Astrocyte (in vitro differentiated cells and primary cell): ENCODE measurements around the gene FAM237B. TPM values are rescaled to one million over a fixed set of nuclear protein-coding genes. Genes with fewer than 3 reads are reported as not detected.

Experiments
- DNase-seq: peaks from one replicate; pipeline ENCODE4 v3.0.0-alpha.2; 2010; ENCODE audit warnings: low read depth
- FAIRE-seq: peaks from 2 replicates; lab custom pipeline; 2011; peaks lifted over from hg19 to GRCh38; lab: Jason Lieb, UNC
- H2AFZ ChIP-seq: 2 replicates; pipeline ENCODE4 v1.6.0; 2012; ENCODE audit warnings: low read depth, low read length, inconsistent platforms
- H3K27ac ChIP-seq: 2 replicates; pipeline ENCODE4 v1.5.1; 2011; ENCODE audit warnings: low read depth, low read length, inconsistent platforms
- H3K27me3 ChIP-seq: 2 replicates; pipeline ENCODE4 v1.6.0; 2011; ENCODE audit warnings: low read length, inconsistent platforms; ENCODE audit not compliant: insufficient read depth
- H3K36me3 ChIP-seq: 2 replicates; pipeline ENCODE4 v1.5.1; 2011; ENCODE audit warnings: low read length, inconsistent platforms; ENCODE audit not compliant: insufficient read depth
- H3K4me1 ChIP-seq: 2 replicates; pipeline ENCODE4 v1.5.1; 2011; ENCODE audit warnings: low read length, inconsistent platforms; ENCODE audit not compliant: insufficient read depth
- H3K4me2 ChIP-seq: 2 replicates; pipeline ENCODE4 v1.6.0; 2012; ENCODE audit warnings: low read length, inconsistent platforms
- H3K4me3 ChIP-seq: 2 replicates; pipeline ENCODE4 v1.5.1; 2011; ENCODE audit warnings: low read depth, mild to moderate bottlenecking, low read length, inconsistent platforms; ENCODE audit not compliant: insufficient read depth
- H3K79me2 ChIP-seq: 2 replicates; pipeline ENCODE4 v1.6.0; 2012; ENCODE audit warnings: mild to moderate bottlenecking, low read length, inconsistent platforms; ENCODE audit not compliant: insufficient read depth
- H3K9ac ChIP-seq: 2 replicates; pipeline ENCODE4 v1.6.0; 2012; ENCODE audit warnings: mild to moderate bottlenecking, low read length, inconsistent platforms
- H3K9me3 ChIP-seq: 2 replicates; pipeline ENCODE4 v1.5.1; 2012; ENCODE audit warnings: low read depth, mild to moderate bottlenecking, low read length, inconsistent platforms; ENCODE audit not compliant: insufficient read depth
- H4K20me1 ChIP-seq: 2 replicates; pipeline ENCODE4 v1.6.0; 2012; ENCODE audit warnings: low read length, inconsistent platforms; ENCODE audit not compliant: insufficient read depth
- H3K27ac Mint-ChIP-seq: one replicate; pipeline ENCODE4 v1.8.0; 2021; ENCODE audit warnings: mild to moderate bottlenecking, mixed read lengths; ENCODE audit not compliant: unreplicated experiment
- H3K27me3 Mint-ChIP-seq: one replicate; pipeline ENCODE4 v1.8.0; 2021; ENCODE audit warnings: low read depth, mixed read lengths; ENCODE audit not compliant: unreplicated experiment
- H3K36me3 Mint-ChIP-seq: one replicate; pipeline ENCODE4 v1.8.0; 2021; ENCODE audit warnings: low read depth, mixed read lengths; ENCODE audit not compliant: unreplicated experiment
- H3K4me1 Mint-ChIP-seq: one replicate; pipeline ENCODE4 v1.8.0; 2021; ENCODE audit warnings: low read depth, mixed read lengths; ENCODE audit not compliant: unreplicated experiment
- H3K4me3 Mint-ChIP-seq: one replicate; pipeline ENCODE4 v1.8.0; 2021; ENCODE audit warnings: mild to moderate bottlenecking, moderate library complexity, mixed read lengths; ENCODE audit not compliant: unreplicated experiment
- H3K9me3 Mint-ChIP-seq: one replicate; pipeline ENCODE4 v1.8.0; 2021; ENCODE audit warnings: mild to moderate bottlenecking, mixed read lengths; ENCODE audit not compliant: unreplicated experiment
- CTCF ChIP-seq: IDR thresholded peaks from 2 replicates; pipeline ENCODE4 v1.5.1; 2011; ENCODE audit warnings: low read depth, mild to moderate bottlenecking, inconsistent platforms, low read length, moderate library complexity; ENCODE audit not compliant: insufficient read depth
- EZH2 ChIP-seq: IDR thresholded peaks from 2 replicates; pipeline ENCODE4 v1.6.1; 2012; ENCODE audit warnings: mild to moderate bottlenecking, low read length, inconsistent platforms; ENCODE audit not compliant: insufficient read depth
- total RNA-seq: library from RNA; stranded (reverse); gene quantifications from 2 replicates; pipeline ENCODE4 v1.2.1, GENCODE V29; 2021

FAM237B gene
- total RNA-seq, 1 donor from 2014 or later, result not detected

- no peaks in the 10 kb centered on the region for H4K20me1 ChIP-seq
- no peak overlapping the region for H3K9ac ChIP-seq
- TF ChIP-seq CTCF (no peak), EZH2 (no peak)
- Mint-ChIP-seq H3K4me1 (peaks cover 5% of the 10 kb centered on the region), H3K27ac (no peak overlapping the region), H3K27me3 (no peaks in the 10 kb centered on the region), H3K4me3 (no peak overlapping the region), H3K36me3 (no peaks in the 10 kb centered on the region), H3K9me3 (peaks cover 1% of the 10 kb centered on the region)
- DNase-seq, result no peak
- H3K4me3 ChIP-seq, result no peak overlapping the region
- H3K79me2 ChIP-seq, result no peaks in the 10 kb centered on the region
- H3K9me3 ChIP-seq, result no peaks in the 10 kb centered on the region
- H3K4me2 ChIP-seq, result no peak overlapping the region
- FAIRE-seq, result no peak
- H3K27ac ChIP-seq, result no peak overlapping the region
- H3K36me3 ChIP-seq, result no peaks in the 10 kb centered on the region
- no peaks in the 10 kb centered on the region for H3K4me1 ChIP-seq
- no peaks in the 10 kb centered on the region for H3K27me3 ChIP-seq
- no peak overlapping the region for H2AFZ ChIP-seq
Observed at GRCh38 chr7:90303241-90303640, 17.9 kb downstream of the FAM237B start.

GRCh38 chr7:90298145-90299038 is 22.7 kb downstream of the FAM237B start:
- H3K79me2 ChIP-seq, result no peaks in the 10 kb centered on the region
- H3K9me3 ChIP-seq, result no peaks in the 10 kb centered on the region
- Mint-ChIP-seq H3K4me3 (no peak overlapping the region), H3K9me3 (peaks cover 1% of the 10 kb centered on the region), H3K36me3 (peaks cover 3% of the 10 kb centered on the region), H3K27me3 (no peaks in the 10 kb centered on the region), H3K27ac (no peak overlapping the region), H3K4me1 (no peaks in the 10 kb centered on the region)
- no peaks in the 10 kb centered on the region for H4K20me1 ChIP-seq
- no peak overlapping the region for H3K4me2 ChIP-seq
- H3K27ac ChIP-seq, result no peak overlapping the region
- no peaks in the 10 kb centered on the region for H3K4me1 ChIP-seq
- H3K27me3 ChIP-seq, result no peaks in the 10 kb centered on the region
- TF ChIP-seq EZH2 (no peak), CTCF (no peak)
- no peak overlapping the region for H3K9ac ChIP-seq
- no peak overlapping the region for H3K4me3 ChIP-seq
- no peaks in the 10 kb centered on the region for H3K36me3 ChIP-seq
- DNase-seq (peak; percentile 63), FAIRE-seq (peak; percentile 49)
- no peak overlapping the region for H2AFZ ChIP-seq
